Measurements from ENCODE around the gene STPG2. TPM values are rescaled to one million over a fixed set of nuclear protein-coding genes. Genes with fewer than 3 reads are reported as not detected.

The STPG2 gene
- total and polyA plus RNA-seq, 3 donors from 2014 or later: 2.6 to 3.7 (median 2.7) TPM

DNA sequence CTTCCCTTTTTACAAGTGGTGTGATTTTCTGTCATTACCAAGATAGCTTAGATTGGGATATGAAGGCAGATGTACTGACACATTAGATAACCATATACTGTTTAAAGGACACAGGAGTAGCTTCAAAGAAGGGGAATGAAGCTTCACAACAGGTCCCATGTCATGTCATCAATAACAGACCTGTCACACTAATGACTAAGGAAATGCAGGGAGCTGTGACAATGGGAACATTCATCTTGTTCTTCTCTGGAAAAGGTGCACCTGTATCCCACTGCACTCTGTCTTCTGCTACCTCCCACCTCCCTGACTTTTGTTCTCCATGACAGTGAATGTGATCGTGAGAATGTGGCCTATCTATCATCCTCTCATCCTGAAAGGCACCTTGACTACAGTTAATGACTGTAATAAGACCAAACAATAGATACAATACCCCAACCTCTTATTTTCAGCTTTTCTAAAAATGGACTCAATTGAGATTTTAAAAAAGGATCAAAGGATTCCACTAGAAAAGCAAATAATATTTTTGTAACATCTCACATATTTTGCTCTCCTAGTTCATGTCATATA lies 472.5 kb downstream of the STPG2 start:
- no peaks in the 10 kb centered on the region for H3K36me3 ChIP-seq (ENCODE audit: low read depth, missing control alignments)
- no peak overlapping the region for H3K27ac ChIP-seq
- no peaks in the 10 kb centered on the region for H3K9me3 ChIP-seq
- intact Hi-C loops (cut with DNase I; ENCODE audit: low total_unique reads): no loop called here
- H3K4me1 ChIP-seq: no peaks in the 10 kb centered on the region
- 73 to 77% methylated on average over 1 of the region's 1 CpG for WGBS, 2 donors
- TF ChIP-seq POLR2A (IDR thresholded peaks at IDR 0.05) (no peak), CTCF (IDR thresholded peaks at IDR 0.05) (no peak)
- no peak for DNase-seq
- no peaks in the 10 kb centered on the region for H3K27me3 ChIP-seq
- H3K4me3 ChIP-seq: no peak overlapping the region

GRCh38 chr4:97665553-97665952 lies 477.7 kb downstream of the STPG2 start:
- Histone ChIP-seq H3K27me3 (no peaks in the 10 kb centered on the region), H3K4me3 (no peak overlapping the region), H3K9me3 (no peaks in the 10 kb centered on the region), H3K27ac (no peak overlapping the region), H3K36me3 (ENCODE audit: low read depth, missing control alignments) (no peaks in the 10 kb centered on the region), H3K4me1 (no peaks in the 10 kb centered on the region)
- 93% methylated on average over 2 to 4 of the region's 4 CpGs for WGBS, 2 donors
- DNase-seq: no peak
- TF ChIP-seq POLR2A (IDR thresholded peaks at IDR 0.05) (no peak), CTCF (IDR thresholded peaks at IDR 0.05) (no peak)
- intact Hi-C loops (cut with DNase I; ENCODE audit: low total_unique reads): no loop called here

GRCh38 chr4:97664741-97665140 lies 478.5 kb downstream of the STPG2 start:
- Histone ChIP-seq H3K4me1 (no peaks in the 10 kb centered on the region), H3K27me3 (no peaks in the 10 kb centered on the region), H3K36me3 (ENCODE audit: low read depth, missing control alignments) (no peaks in the 10 kb centered on the region), H3K4me3 (no peak overlapping the region), H3K9me3 (no peaks in the 10 kb centered on the region), H3K27ac (no peak overlapping the region)
- no peak for DNase-seq
- TF ChIP-seq CTCF (IDR thresholded peaks at IDR 0.05) (no peak), POLR2A (IDR thresholded peaks at IDR 0.05) (no peak)
- 95 to 96% methylated on average over 3 to 5 of the region's 5 CpGs for WGBS, 2 donors
- intact Hi-C loops (cut with DNase I; ENCODE audit: low total_unique reads): no loop called here

DNA sequence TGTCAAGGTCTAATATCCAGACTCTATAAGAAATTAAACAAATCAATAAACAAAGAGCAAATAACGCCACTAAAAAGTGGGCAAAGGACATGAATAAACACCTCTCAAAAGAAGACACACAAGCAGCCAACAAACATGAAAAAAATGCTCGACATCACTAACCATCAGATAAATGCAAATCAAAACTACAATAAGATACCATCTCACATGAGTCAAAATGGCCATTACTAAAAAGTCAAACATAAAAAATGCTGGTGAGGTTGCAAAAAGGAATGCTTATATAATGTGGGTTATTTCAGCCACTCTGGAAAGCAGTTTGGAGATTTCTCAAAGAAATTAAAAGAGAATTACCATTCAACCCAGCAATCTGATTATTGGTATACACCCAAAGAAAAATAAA lies 481.1 kb downstream of the STPG2 start:
- no peaks in the 10 kb centered on the region for H3K4me1 ChIP-seq
- WGBS, 2 donors: 85 to 90% methylated on average over 2 of the region's 2 CpGs
- H3K4me3 ChIP-seq: no peak overlapping the region
- no peaks in the 10 kb centered on the region for H3K27me3 ChIP-seq
- no peak for DNase-seq
- H3K9me3 ChIP-seq: no peaks in the 10 kb centered on the region
- intact Hi-C loops (cut with DNase I; ENCODE audit: low total_unique reads): no loop called here
- no peak overlapping the region for H3K27ac ChIP-seq
- no peak for TF ChIP-seq CTCF (IDR thresholded peaks at IDR 0.05)
- no peak for TF ChIP-seq POLR2A (IDR thresholded peaks at IDR 0.05)
- no peaks in the 10 kb centered on the region for H3K36me3 ChIP-seq (ENCODE audit: low read depth, missing control alignments)

DNA sequence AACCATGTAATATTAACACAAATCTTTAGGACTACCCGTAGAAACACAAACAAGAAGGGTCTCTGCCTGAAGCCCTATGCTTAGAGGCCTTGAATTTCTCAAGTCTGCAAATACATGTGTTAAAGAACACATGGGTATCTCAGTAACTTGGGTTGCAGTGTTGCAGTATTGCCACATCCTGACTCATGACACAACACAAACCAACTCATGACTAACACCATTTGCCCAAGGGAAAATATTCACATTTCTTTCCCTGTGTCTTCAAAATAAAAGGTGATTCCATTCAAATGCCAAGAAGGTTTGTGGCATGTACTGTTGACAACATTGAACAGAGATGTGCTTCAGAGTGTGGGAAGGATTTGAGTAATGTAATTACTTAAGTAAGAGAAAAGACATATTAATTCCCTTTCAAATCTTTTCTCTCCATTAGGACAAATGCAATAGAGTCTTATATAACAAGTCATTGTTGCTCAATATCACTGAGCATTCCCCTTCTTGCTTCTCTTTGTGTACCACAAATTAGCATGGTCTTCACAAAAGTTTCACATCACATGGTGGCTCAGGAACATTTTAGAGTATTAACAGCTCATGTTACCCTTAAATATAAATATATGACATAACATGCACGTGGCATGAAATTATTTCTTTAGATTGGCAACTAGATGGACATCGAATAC lies 487.1 kb downstream of the STPG2 start:
- Histone ChIP-seq H3K27me3 (no peaks in the 10 kb centered on the region), H3K27ac (no peak overlapping the region), H3K9me3 (no peaks in the 10 kb centered on the region), H3K36me3 (ENCODE audit: low read depth, missing control alignments) (no peaks in the 10 kb centered on the region), H3K4me1 (no peaks in the 10 kb centered on the region), H3K4me3 (no peak overlapping the region)
- no peak for DNase-seq
- WGBS, 2 donors: 93 to 95% methylated on average over 3 of the region's 3 CpGs
- no peak for TF ChIP-seq POLR2A (IDR thresholded peaks at IDR 0.05)
- no peak for TF ChIP-seq CTCF (IDR thresholded peaks at IDR 0.05)
- intact Hi-C loops (cut with DNase I; ENCODE audit: low total_unique reads): no loop called here
